Endothelial cell of hepatic sinusoid (primary cell): Measurements from ENCODE around the gene CASZ1.

Experiments used
- in situ Hi-C: cut with HindIII; loops from 2 replicates; pipeline ENCODE4 v1.10.0; 2017; ENCODE audit warnings: low sequenced_read_pairs

CASZ1 gene

GRCh38 chr1:10800778-10801177, 4.3 kb upstream of the CASZ1 start:
- in situ Hi-C loops: no loop called here

- in situ Hi-C loops: no loop called here
These were observed 3.3 kb upstream of the CASZ1 start for GRCh38 chr1:10799726-10800125.

GRCh38 chr1:10795276-10796021, 997 bp downstream of the CASZ1 start:
- in situ Hi-C loops: no loop called here

GRCh38 chr1:10794724-10795275, 1.6 kb downstream of the CASZ1 start:
- in situ Hi-C loops: no loop called here

GRCh38 chr1:10793129-10793651, 3.3 kb downstream of the CASZ1 start:
- in situ Hi-C loops: no loop called here

- in situ Hi-C loops: no loop called here
These were observed 5.1 kb downstream of the CASZ1 start for GRCh38 chr1:10791105-10791951.

- in situ Hi-C loops: no loop called here
These were observed 6.4 kb downstream of the CASZ1 start for GRCh38 chr1:10789803-10790702.

GRCh38 chr1:10789047-10789791, 7.2 kb downstream of the CASZ1 start:
- in situ Hi-C loops: no loop called here

- in situ Hi-C loops: no loop called here
These were observed 7.8 kb downstream of the CASZ1 start for GRCh38 chr1:10788592-10789006.

- in situ Hi-C loops: no loop called here
These were observed 9.2 kb downstream of the CASZ1 start for GRCh38 chr1:10787286-10787685.

GRCh38 chr1:10785728-10786638, 10.5 kb downstream of the CASZ1 start:
- in situ Hi-C loops: no loop called here

- in situ Hi-C loops: loop anchor here (5.0 kb wide), 2 partner anchors 67 to 293 kb away; no protein-coding TSS in a partner anchor
These were observed 11.3 kb downstream of the CASZ1 start for GRCh38 chr1:10784998-10785727.

- in situ Hi-C loops: loop anchor here (5.0 kb wide), 2 partner anchors 70 to 290 kb away; no protein-coding TSS in a partner anchor
These were observed 13.8 kb downstream of the CASZ1 start for GRCh38 chr1:10782491-10783244.

- in situ Hi-C loops: loop anchor here (5.0 kb wide), 2 partner anchors 71 to 289 kb away; no protein-coding TSS in a partner anchor
These were observed 15.3 kb downstream of the CASZ1 start for GRCh38 chr1:10781137-10781536.

GRCh38 chr1:10779841-10780240, 16.6 kb downstream of the CASZ1 start:
- in situ Hi-C loops: loop anchor here (5.0 kb wide), 2 partner anchors 72 to 288 kb away; no protein-coding TSS in a partner anchor

GRCh38 chr1:10779201-10779600, 17.2 kb downstream of the CASZ1 start:
- in situ Hi-C loops: no loop called here

- in situ Hi-C loops: no loop called here
These were observed 17.8 kb downstream of the CASZ1 start for GRCh38 chr1:10778640-10779039.
